Vagina (tissue), 2 donors: Measurements from ENCODE around the gene DRGX. TPM values are rescaled to one million over a fixed set of nuclear protein-coding genes. Genes with fewer than 3 reads are reported as not detected.
A peak's percentile ranks its signal among the peaks of the same experiment; 100 is the strongest.

Experiments
- DNase-seq, 2 donors: peaks; one replicate each; pipeline ENCODE4 v3.0.0-alpha.2; 2017; ENCODE audit errors: extremely low spot score in 2 of 2
- H3K27ac ChIP-seq: fragments of 200-600 bp; sonication (generic); one replicate; pipeline ENCODE4 v1.5.1; 2019
- H3K27me3 ChIP-seq: fragments of 200-600 bp; sonication (generic); one replicate; pipeline ENCODE4 v1.5.1; 2019
- H3K36me3 ChIP-seq, 2 donors: fragments of 200-600 bp; sonication (generic); one replicate each; pipeline ENCODE4 v1.5.1; 2017 to 2019
- H3K4me1 ChIP-seq: fragments of 200-600 bp; sonication (generic); one replicate; pipeline ENCODE4 v1.5.1; 2019
- H3K4me3 ChIP-seq, 2 donors: fragments of 200-600 bp; sonication (generic); 1 replicate in 1 of 2; 2 replicates in 1 of 2; pipeline ENCODE4 v1.5.1; 2016 to 2019
- H3K9me3 ChIP-seq: fragments of 200-600 bp; sonication (generic); one replicate; pipeline ENCODE4 v1.5.1; 2019
- POLR2A ChIP-seq, 2 donors: fragments of 450-650 bp; IDR thresholded peaks; one replicate each; pipeline ENCODE4 v1.6.1; 2017; ENCODE audit warnings: antibody characterized with exemption in 2 of 2, mild to moderate bottlenecking in 2 of 2, moderate library complexity in 2 of 2
- POLR2AphosphoS5 ChIP-seq, 2 donors: sonication (generic); formaldehyde crosslinking; IDR thresholded peaks; one replicate each; pipeline ENCODE4 v1.9.0; 2017; ENCODE audit warnings: antibody characterized with exemption in 2 of 2, mild to moderate bottlenecking in 2 of 2, low read depth in 1 of 2; ENCODE audit not compliant: insufficient read depth in 1 of 2
- intact Hi-C: fragments of 100-400 bp; cut with DNase I; formaldehyde crosslinking; loops from one replicate; pipeline ENCODE4 v1.15.1; 2023
- total RNA-seq: library from RNA; depleted of rRNA; stranded (reverse); fragments of >200 nt; gene quantifications from one replicate; pipeline ENCODE4 v1.2.3, GENCODE V29; 2016
- TF ChIP-seq, protein P1 (sequence below), 3 experiments: fragments of 450-650 bp in 2 of 3; fragments of 200-600 bp in 1 of 3; sonication (generic) in 1 of 3; IDR thresholded peaks; one replicate each; pipeline ENCODE4 v1.5.1; 2017 to 2019; ENCODE audit warnings: antibody characterized with exemption in 3 of 3, mild to moderate bottlenecking in 2 of 3, moderate library complexity in 2 of 3

Gene DRGX
- total RNA-seq, 1 donor from 2014 or later: not detected

DNA sequence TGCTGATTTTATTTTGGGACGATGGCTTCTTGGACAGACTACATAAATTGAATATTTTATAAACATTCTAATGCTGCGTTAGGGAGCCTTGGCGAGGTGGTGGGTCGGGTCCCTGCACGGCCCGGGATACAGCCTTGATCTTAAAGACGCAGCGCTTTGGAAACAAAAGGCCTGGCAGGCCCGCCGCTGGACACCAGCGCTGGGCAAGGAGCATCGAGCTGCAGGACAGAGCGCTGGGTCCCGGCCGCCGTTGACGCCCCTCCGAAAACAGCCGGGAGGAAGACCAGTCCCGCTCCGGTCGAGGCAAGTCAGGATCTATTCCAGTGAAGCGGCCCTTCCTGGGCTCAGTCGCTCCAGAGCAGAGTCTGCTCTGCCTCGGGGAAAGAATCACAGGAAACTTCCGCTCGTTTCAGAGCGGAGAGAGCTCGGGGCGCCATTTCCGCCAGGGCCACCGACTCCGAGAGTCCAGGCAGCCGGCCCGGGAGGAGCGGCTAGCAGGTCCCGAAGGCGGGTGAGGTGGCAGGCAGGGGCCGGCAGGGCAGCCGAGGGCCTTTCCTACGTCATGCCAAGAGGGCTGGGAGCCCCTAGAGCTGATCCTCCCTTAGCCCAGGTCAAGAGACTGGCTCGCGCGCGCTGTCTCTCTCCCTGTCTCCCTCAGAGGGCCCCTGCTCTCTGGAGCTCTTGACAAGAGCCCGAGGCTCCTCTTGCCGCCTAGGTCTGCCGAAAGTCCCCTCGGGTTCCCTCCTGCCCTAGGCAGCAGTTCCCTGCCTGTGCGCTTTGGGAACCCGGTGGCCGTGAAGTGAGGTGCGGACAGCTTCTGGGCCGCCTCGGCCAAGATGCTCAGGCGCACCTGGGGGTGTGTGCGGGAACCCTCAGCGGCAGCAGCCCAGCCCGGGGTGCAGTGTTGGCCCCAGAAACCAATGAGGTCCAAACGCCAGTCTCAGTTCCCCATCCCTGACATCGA lies 1.4 kb upstream of the DRGX start:
- Histone ChIP-seq H3K27me3 (peaks cover 26% of the 10 kb centered on the region), H3K36me3 (no peaks in the 10 kb centered on the region), H3K9me3 (no peaks in the 10 kb centered on the region), H3K4me1 (peaks cover 19% of the 10 kb centered on the region), H3K27ac (no peak overlapping the region), H3K4me3 (no peak overlapping the region)
- TF ChIP-seq, protein P1, sequence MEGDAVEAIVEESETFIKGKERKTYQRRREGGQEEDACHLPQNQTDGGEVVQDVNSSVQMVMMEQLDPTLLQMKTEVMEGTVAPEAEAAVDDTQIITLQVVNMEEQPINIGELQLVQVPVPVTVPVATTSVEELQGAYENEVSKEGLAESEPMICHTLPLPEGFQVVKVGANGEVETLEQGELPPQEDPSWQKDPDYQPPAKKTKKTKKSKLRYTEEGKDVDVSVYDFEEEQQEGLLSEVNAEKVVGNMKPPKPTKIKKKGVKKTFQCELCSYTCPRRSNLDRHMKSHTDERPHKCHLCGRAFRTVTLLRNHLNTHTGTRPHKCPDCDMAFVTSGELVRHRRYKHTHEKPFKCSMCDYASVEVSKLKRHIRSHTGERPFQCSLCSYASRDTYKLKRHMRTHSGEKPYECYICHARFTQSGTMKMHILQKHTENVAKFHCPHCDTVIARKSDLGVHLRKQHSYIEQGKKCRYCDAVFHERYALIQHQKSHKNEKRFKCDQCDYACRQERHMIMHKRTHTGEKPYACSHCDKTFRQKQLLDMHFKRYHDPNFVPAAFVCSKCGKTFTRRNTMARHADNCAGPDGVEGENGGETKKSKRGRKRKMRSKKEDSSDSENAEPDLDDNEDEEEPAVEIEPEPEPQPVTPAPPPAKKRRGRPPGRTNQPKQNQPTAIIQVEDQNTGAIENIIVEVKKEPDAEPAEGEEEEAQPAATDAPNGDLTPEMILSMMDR (IDR thresholded peaks at IDR 0.05): no peak
- TF ChIP-seq POLR2A (IDR thresholded peaks at IDR 0.05) (no peak), POLR2AphosphoS5 (IDR thresholded peaks at IDR 0.05; ENCODE audit: insufficient read depth in 1 of 2, low read depth in 1 of 2) (no peak)
- DNase-seq: peak in 1 of 2 donors; percentile 72
- intact Hi-C loops: no loop called here

GRCh38 chr10:49396666-49396999 lies 744 bp upstream of the DRGX start:
- Histone ChIP-seq H3K9me3 (no peaks in the 10 kb centered on the region), H3K27me3 (peaks cover 26% of the 10 kb centered on the region), H3K36me3 (no peaks in the 10 kb centered on the region), H3K4me1 (peaks cover 19% of the 10 kb centered on the region), H3K4me3 (no peak overlapping the region), H3K27ac (no peak overlapping the region)
- TF ChIP-seq, protein P1 (IDR thresholded peaks at IDR 0.05): no peak
- TF ChIP-seq POLR2A (IDR thresholded peaks at IDR 0.05) (no peak), POLR2AphosphoS5 (IDR thresholded peaks at IDR 0.05; ENCODE audit: insufficient read depth in 1 of 2, low read depth in 1 of 2) (no peak)
- DNase-seq: no peak
- intact Hi-C loops: no loop called here

- Histone ChIP-seq H3K9me3 (no peaks in the 10 kb centered on the region), H3K27ac (no peak overlapping the region), H3K27me3 (peaks cover 26% of the 10 kb centered on the region), H3K36me3 (no peaks in the 10 kb centered on the region), H3K4me3 (no peak overlapping the region), H3K4me1 (peaks cover 19% of the 10 kb centered on the region)
- no peak for DNase-seq
- intact Hi-C loops: loop anchor here (5.0 kb wide), 1 partner anchor 683 kb away; no protein-coding TSS in a partner anchor
- TF ChIP-seq POLR2AphosphoS5 (IDR thresholded peaks at IDR 0.05; ENCODE audit: insufficient read depth in 1 of 2, low read depth in 1 of 2): no peak
- TF ChIP-seq POLR2A (IDR thresholded peaks at IDR 0.05): no peak
- TF ChIP-seq, protein P1 (IDR thresholded peaks at IDR 0.05): no peak
Observed at GRCh38 chr10:49394933-49395740, 752 bp downstream of the DRGX start.

DNA sequence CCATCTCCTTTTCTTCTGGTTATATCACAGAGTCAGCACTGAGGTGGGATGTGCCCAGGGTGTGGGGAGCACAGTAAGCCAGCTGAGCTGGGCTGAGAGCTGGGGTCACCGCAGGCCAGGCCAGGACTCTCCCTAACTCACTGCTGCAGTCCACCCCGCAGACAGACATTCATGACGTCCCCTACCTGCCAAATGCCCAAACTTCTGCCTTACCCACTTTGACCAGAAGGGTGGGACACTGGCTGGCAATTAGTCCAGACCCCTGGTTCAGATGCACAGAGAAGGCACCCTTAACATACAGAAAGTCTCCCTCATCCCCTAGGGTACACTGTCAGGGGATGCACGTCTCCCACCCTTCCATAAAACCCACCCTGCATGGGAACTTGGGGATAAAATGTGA lies 2.1 kb downstream of the DRGX start:
- peaks cover 19% of the 10 kb centered on the region for H3K4me1 ChIP-seq
- H3K36me3 ChIP-seq: no peaks in the 10 kb centered on the region
- TF ChIP-seq, protein P1 (IDR thresholded peaks at IDR 0.05): no peak
- TF ChIP-seq POLR2A (IDR thresholded peaks at IDR 0.05) (no peak), POLR2AphosphoS5 (IDR thresholded peaks at IDR 0.05; ENCODE audit: insufficient read depth in 1 of 2, low read depth in 1 of 2) (no peak)
- H3K9me3 ChIP-seq: no peaks in the 10 kb centered on the region
- H3K27me3 ChIP-seq: peaks cover 20% of the 10 kb centered on the region
- no peak for DNase-seq
- intact Hi-C loops: loop anchor here (5.0 kb wide), 1 partner anchor 681 kb away; no protein-coding TSS in a partner anchor
- no peak overlapping the region for H3K27ac ChIP-seq
- H3K4me3 ChIP-seq: no peak overlapping the region
